HL-60 (cell line): ENCODE results near the gene EIF4G3.

Experiments used
- DNase-seq, 2 experiments: peaks; one replicate each; pipeline ENCODE4 v3.0.0-alpha.2; 2010 to 2020; ENCODE audit warnings: low read depth in 1 of 2, low spot score in 1 of 2
- H3K27ac ChIP-seq: fragments of 250-450 bp; sonication (Bioruptor Pico); replicated peaks from 2 replicates; pipeline ENCODE4 v1.5.1; 2020; ENCODE audit warnings: mild to moderate bottlenecking, moderate library complexity
- H3K27me3 ChIP-seq: fragments of 250-450 bp; sonication (Bioruptor Pico); 2 replicates; pipeline ENCODE4 v1.5.1; 2021; ENCODE audit warnings: mild to moderate bottlenecking, moderate library complexity; ENCODE audit not compliant: insufficient read depth, poor library complexity, severe bottlenecking
- H3K4me3 ChIP-seq: replicated peaks from 2 replicates; pipeline ENCODE4 v1.5.1; 2011; ENCODE audit warnings: mild to moderate bottlenecking, control low read depth, low read length; ENCODE audit not compliant: insufficient read depth
- GABPA ChIP-seq: IDR thresholded peaks from 2 replicates; pipeline ENCODE4 v1.6.1; 2012; ENCODE audit warnings: low read depth
- POLR2AphosphoS5 ChIP-seq: IDR thresholded peaks from 2 replicates; pipeline ENCODE4 v1.6.1; 2012; ENCODE audit warnings: low read depth
- SPI1 ChIP-seq: IDR thresholded peaks from 2 replicates; pipeline ENCODE4 v1.6.1; 2012; ENCODE audit warnings: low read depth, mild to moderate bottlenecking, borderline replicate concordance
- TF ChIP-seq, protein P1 (sequence below): IDR thresholded peaks from one replicate; pipeline ENCODE4 v1.5.1; 2011; ENCODE audit warnings: low read length, control low read depth, inconsistent platforms; ENCODE audit not compliant: insufficient read depth
- TF ChIP-seq, protein P2 (sequence below): IDR thresholded peaks from 2 replicates; pipeline ENCODE4 v1.6.1; 2012; ENCODE audit warnings: low read depth; ENCODE audit not compliant: insufficient replicate concordance

Gene EIF4G3

DNA sequence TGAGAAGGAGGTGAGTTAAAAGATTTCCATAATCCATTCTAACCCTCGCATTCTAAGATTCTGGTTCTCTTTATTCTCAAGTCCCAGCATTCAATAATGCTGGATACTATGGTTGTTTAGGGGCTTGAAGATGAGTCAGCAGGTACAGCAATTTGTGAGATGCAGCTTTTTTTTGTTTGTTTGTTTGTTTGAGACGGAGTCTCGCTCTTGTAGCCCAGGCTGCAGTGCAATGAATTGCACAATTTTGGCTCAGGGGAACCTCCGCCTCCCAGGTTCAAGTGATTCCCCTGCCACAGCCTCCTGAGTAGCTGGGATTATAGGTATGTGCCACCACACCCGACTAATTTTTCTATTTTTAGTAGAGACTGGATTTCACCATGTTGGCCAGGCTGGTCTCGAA, 23.3 kb downstream of the EIF4G3 start:
- H3K4me3 ChIP-seq = no peak overlapping the region
- no peak for DNase-seq
- TF ChIP-seq GABPA (no peak), POLR2AphosphoS5 (no peak)
- no peak overlapping the region for H3K27ac ChIP-seq
- H3K27me3 ChIP-seq = no peaks in the 10 kb centered on the region

DNA sequence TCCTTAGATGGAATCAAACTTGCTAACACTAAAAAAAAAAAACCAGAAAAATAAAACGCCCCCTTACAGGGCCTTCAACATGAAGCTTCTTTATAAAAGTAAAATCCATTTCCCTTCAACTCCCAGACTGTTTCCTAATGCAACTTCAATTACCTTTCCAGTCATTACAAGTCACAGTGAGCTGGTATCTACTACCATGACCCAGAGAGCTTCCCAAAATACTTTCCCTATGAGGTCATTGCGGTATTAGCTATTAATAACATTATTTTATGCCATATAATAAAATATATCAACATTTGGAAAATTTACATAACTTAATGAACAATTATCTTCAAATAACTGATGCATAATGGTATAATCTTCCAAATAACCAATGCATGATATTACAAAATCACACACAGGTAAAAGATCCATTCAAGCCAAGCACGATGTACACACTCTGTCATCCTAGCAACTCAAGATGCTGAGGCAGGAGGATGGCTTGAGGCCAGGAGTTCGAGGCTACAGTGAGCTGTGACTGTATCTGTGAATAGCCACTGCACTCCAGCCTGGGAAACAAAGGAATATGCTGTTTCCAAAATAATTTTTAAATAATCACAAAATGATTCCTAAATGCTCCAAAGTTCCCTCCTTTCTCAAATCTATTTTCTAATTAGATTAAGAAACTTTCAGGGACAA, 24.1 kb downstream of the EIF4G3 start:
- H3K27me3 ChIP-seq = no peaks in the 10 kb centered on the region
- no peak overlapping the region for H3K4me3 ChIP-seq
- no peak overlapping the region for H3K27ac ChIP-seq
- no peak for DNase-seq
- TF ChIP-seq, protein P1, sequence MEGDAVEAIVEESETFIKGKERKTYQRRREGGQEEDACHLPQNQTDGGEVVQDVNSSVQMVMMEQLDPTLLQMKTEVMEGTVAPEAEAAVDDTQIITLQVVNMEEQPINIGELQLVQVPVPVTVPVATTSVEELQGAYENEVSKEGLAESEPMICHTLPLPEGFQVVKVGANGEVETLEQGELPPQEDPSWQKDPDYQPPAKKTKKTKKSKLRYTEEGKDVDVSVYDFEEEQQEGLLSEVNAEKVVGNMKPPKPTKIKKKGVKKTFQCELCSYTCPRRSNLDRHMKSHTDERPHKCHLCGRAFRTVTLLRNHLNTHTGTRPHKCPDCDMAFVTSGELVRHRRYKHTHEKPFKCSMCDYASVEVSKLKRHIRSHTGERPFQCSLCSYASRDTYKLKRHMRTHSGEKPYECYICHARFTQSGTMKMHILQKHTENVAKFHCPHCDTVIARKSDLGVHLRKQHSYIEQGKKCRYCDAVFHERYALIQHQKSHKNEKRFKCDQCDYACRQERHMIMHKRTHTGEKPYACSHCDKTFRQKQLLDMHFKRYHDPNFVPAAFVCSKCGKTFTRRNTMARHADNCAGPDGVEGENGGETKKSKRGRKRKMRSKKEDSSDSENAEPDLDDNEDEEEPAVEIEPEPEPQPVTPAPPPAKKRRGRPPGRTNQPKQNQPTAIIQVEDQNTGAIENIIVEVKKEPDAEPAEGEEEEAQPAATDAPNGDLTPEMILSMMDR = no peak
- TF ChIP-seq SPI1 (no peak), GABPA (no peak), POLR2AphosphoS5 (no peak)
- TF ChIP-seq, protein P2, sequence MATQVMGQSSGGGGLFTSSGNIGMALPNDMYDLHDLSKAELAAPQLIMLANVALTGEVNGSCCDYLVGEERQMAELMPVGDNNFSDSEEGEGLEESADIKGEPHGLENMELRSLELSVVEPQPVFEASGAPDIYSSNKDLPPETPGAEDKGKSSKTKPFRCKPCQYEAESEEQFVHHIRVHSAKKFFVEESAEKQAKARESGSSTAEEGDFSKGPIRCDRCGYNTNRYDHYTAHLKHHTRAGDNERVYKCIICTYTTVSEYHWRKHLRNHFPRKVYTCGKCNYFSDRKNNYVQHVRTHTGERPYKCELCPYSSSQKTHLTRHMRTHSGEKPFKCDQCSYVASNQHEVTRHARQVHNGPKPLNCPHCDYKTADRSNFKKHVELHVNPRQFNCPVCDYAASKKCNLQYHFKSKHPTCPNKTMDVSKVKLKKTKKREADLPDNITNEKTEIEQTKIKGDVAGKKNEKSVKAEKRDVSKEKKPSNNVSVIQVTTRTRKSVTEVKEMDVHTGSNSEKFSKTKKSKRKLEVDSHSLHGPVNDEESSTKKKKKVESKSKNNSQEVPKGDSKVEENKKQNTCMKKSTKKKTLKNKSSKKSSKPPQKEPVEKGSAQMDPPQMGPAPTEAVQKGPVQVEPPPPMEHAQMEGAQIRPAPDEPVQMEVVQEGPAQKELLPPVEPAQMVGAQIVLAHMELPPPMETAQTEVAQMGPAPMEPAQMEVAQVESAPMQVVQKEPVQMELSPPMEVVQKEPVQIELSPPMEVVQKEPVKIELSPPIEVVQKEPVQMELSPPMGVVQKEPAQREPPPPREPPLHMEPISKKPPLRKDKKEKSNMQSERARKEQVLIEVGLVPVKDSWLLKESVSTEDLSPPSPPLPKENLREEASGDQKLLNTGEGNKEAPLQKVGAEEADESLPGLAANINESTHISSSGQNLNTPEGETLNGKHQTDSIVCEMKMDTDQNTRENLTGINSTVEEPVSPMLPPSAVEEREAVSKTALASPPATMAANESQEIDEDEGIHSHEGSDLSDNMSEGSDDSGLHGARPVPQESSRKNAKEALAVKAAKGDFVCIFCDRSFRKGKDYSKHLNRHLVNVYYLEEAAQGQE = no peak

DNA sequence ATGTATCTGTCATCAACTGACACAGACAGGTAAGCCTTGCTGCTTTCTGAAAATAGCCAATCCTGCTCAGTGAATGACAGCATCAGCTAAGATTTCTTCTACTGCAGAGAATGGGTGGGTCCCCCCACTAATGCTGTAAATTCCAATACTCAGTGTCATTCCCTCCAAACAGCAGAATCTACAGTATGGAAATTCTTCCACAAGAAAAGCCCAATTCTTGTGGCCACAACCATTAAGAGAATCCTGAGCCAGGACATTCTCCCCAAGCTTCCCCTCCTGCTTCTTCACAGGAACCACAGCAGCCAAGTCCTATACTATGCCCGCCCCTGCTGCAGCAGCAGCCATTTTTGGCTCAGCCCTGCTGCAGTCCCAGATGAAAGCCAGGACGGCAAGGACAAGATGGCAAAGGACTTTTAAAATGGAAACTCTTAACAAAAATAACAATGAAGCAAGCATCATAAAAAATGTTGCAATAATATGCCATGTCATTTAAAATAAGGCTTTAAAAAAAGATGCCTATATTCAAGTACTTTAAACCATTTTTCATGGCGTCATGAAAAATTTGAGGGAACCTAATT, 26.8 kb downstream of the EIF4G3 start:
- Histone ChIP-seq H3K27ac (no peak overlapping the region), H3K4me3 (no peak overlapping the region), H3K27me3 (no peaks in the 10 kb centered on the region)
- TF ChIP-seq, protein P1 = no peak
- TF ChIP-seq POLR2AphosphoS5 (no peak), GABPA (no peak)
- TF ChIP-seq, protein P2 = no peak
- DNase-seq = no peak

DNA sequence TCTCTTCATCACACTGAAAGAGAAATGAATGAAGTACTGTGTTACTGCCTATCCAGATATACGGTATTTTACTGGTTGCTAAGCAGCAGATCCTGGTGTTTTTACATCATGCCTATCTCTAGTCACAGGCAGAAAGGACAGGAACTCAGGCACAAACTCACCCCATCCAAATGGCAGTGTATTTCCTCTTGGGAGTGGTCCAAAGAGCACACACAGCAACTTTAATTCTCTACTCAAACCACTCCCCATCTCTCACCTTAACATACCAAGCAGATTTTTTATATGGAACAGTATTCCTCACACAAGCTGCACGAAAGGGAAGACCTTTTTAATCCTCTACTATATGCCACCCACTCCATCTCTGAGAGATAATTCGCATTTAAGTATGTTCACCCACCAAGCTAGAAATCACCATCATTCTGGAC, 27.3 kb downstream of the EIF4G3 start:
- DNase-seq = no peak
- no peaks in the 10 kb centered on the region for H3K27me3 ChIP-seq
- H3K27ac ChIP-seq = no peak overlapping the region
- TF ChIP-seq, protein P1 = no peak
- TF ChIP-seq, protein P2 = no peak
- TF ChIP-seq POLR2AphosphoS5 = no peak
- TF ChIP-seq GABPA = no peak
- no peak for TF ChIP-seq SPI1
- no peak overlapping the region for H3K4me3 ChIP-seq
